Liver (tissue), 3 donors: Measurements from ENCODE around the gene CNTROB.

Source experiments
- CTCF ChIP-seq: fragments of 150-350 bp; IDR thresholded peaks from 2 replicates; pipeline ENCODE4 v1.5.1; 2017; ENCODE audit warnings: improper control_type of control experiment, low read depth, low read length; ENCODE audit not compliant: missing input control
- GABPA ChIP-seq, 2 donors: IDR thresholded peaks in 1 of 2; conservative IDR thresholded peaks in 1 of 2; 2 replicates each; pipeline ENCODE4 v1.6.1; 2016; ENCODE audit warnings: antibody characterized with exemption in 2 of 2, mild to moderate bottlenecking in 1 of 2, moderate library complexity in 1 of 2
- NR2F2 ChIP-seq: IDR thresholded peaks from 2 replicates; pipeline ENCODE4 v1.6.1; 2016; ENCODE audit warnings: antibody characterized with exemption
- RAD21 ChIP-seq, 2 donors: IDR thresholded peaks; 2 replicates each; pipeline ENCODE4 v1.6.1; 2016; ENCODE audit warnings: antibody characterized with exemption in 2 of 2, mild to moderate bottlenecking in 2 of 2
- REST ChIP-seq: IDR thresholded peaks from 2 replicates; pipeline ENCODE4 v1.6.1; 2016; ENCODE audit warnings: antibody characterized with exemption, mild to moderate bottlenecking
- donor health status: healthy.
- donor health status: healthy.

- no peak for TF ChIP-seq GABPA (IDR thresholded peaks at IDR 0.05 in 1 of 2, conservative IDR thresholded peaks at IDR 0.05 in 1 of 2)
- no peak for TF ChIP-seq CTCF
- no peak for TF ChIP-seq RAD21 (IDR thresholded peaks at IDR 0.05)
- no peak for TF ChIP-seq NR2F2
- no peak for TF ChIP-seq REST
These were observed 44.9 kb upstream of the CNTROB start for GRCh38 chr17:7887038-7887481.
